NCI-H82 (cell line): ENCODE results near the gene ZIC1.

Experiments used
- DNase-seq: peaks from one replicate; lab custom pipeline; 2025; lab: John Stamatoyannopoulos, UW

ZIC1 gene

GRCh38 chr3:147422601-147423536, 13.7 kb downstream of the ZIC1 start:
- DNase-seq = peak; percentile 47

GRCh38 chr3:147423537-147423797, 14.3 kb downstream of the ZIC1 start:
- DNase-seq = no peak

GRCh38 chr3:147423798-147424580, 14.8 kb downstream of the ZIC1 start:
- no peak for DNase-seq

GRCh38 chr3:147424581-147425387, 15.6 kb downstream of the ZIC1 start:
- DNase-seq = no peak

GRCh38 chr3:147425388-147425850, 16.3 kb downstream of the ZIC1 start:
- DNase-seq = no peak

GRCh38 chr3:147426931-147427330, 17.8 kb downstream of the ZIC1 start:
- no peak for DNase-seq

GRCh38 chr3:147427746-147428145, 18.6 kb downstream of the ZIC1 start:
- no peak for DNase-seq

GRCh38 chr3:147428326-147428725, 19.2 kb downstream of the ZIC1 start:
- DNase-seq = no peak

- no peak for DNase-seq
Observed at GRCh38 chr3:147428754-147429153, 19.6 kb downstream of the ZIC1 start.

GRCh38 chr3:147431751-147432150, 22.6 kb downstream of the ZIC1 start:
- no peak for DNase-seq

GRCh38 chr3:147447224-147447623, 38.1 kb downstream of the ZIC1 start:
- DNase-seq = no peak

GRCh38 chr3:147449669-147450068, 40.5 kb downstream of the ZIC1 start:
- DNase-seq = no peak

- no peak for DNase-seq
Observed at GRCh38 chr3:147458995-147459704, 50.0 kb downstream of the ZIC1 start.

GRCh38 chr3:147462856-147463255, 53.7 kb downstream of the ZIC1 start:
- no peak for DNase-seq
